ENCODE measurements around the gene ACSL4.
"Not testable (repeated sequence)": the region's sequence is repeated elsewhere in the genome, so short reads cannot be mapped to it uniquely, and the experiment has no call there.

ACSL4 gene

GRCh38 chrX:109733613-109734083 lies 591 bp upstream of the ACSL4 start:
- H2BK12ac ChIP-seq (ENCODE audit: low read length) = no peak overlapping the region
- H3K4ac ChIP-seq (ENCODE audit: low read length) = no peak overlapping the region
- H3K23ac ChIP-seq (ENCODE audit: low read depth, low read length, poor library complexity) = no peak overlapping the region
- peak overlapping the region; percentile 91 for H2AFZ ChIP-seq (ENCODE audit: low read length)
- no peak overlapping the region for H4K8ac ChIP-seq (ENCODE audit: low read depth, low read length)
- H3K4me2 ChIP-seq (ENCODE audit: insufficient read depth, low read length, poor library complexity, severe bottlenecking) = peak overlapping the region; percentile 57
- no peak overlapping the region for H2AK5ac ChIP-seq (ENCODE audit: low read depth, low read length)
- H2BK5ac ChIP-seq (ENCODE audit: low read length) = no peak overlapping the region
- WGBS, 2 donors (ENCODE audit: extremely low coverage in 2 of 2, insufficient read length in 2 of 2, insufficient replicate concordance in 1 of 2) = no CpG with 5 or more reads among the region's 15 CpGs
- no peak overlapping the region for H3K9ac ChIP-seq (ENCODE audit: low read depth, low read length, poor library complexity)
- H3K4me3 ChIP-seq (ENCODE audit: low read length in 2 of 2) = peak overlapping the region; percentile 62 to 77
- no peaks in the 10 kb centered on the region for H3K79me1 ChIP-seq (ENCODE audit: low read depth, low read length)
- H4K91ac ChIP-seq (ENCODE audit: low read depth, low read length, poor library complexity) = no peak overlapping the region
- no peaks in the 10 kb centered on the region for H3K36me3 ChIP-seq (replicated peaks in 1 of 2; ENCODE audit: control insufficient read depth in 2 of 2, insufficient read depth in 2 of 2, low read length in 2 of 2)
- peaks cover 0 to 5% (median 0%) of the 10 kb centered on the region in 3 experiments for H3K27me3 ChIP-seq (ENCODE audit: control insufficient read depth in 3 of 3, insufficient read depth in 3 of 3, low read depth in 1 of 3, low read length in 3 of 3)
- H2BK120ac ChIP-seq (ENCODE audit: low read depth, low read length) = no peak overlapping the region
- peak; percentile 11 for DNase-seq (ENCODE audit: low spot score)
- H3K14ac ChIP-seq (ENCODE audit: low read length) = no peak overlapping the region
- no peaks in the 10 kb centered on the region for H3K4me1 ChIP-seq (ENCODE audit: control insufficient read depth in 2 of 2, insufficient read depth in 1 of 2, low read depth in 1 of 2, low read length in 2 of 2)
- H3K18ac ChIP-seq (ENCODE audit: low read length) = peak overlapping the region; percentile 64
- H3K27ac ChIP-seq (replicated peaks; ENCODE audit: low read length) = peak overlapping the region; percentile 74
- no peaks in the 10 kb centered on the region for H3K9me3 ChIP-seq (replicated peaks in 1 of 2; ENCODE audit: control insufficient read depth in 2 of 2, insufficient read depth in 1 of 2, low read depth in 1 of 2, low read length in 2 of 2)
- no peak overlapping the region for H2BK15ac ChIP-seq (ENCODE audit: low read length)

GRCh38 chrX:109732017-109732801 lies 848 bp downstream of the ACSL4 start:
- peak overlapping the region; percentile 39 for H2BK5ac ChIP-seq (ENCODE audit: low read length)
- H2BK120ac ChIP-seq (ENCODE audit: low read depth, low read length) = no peak overlapping the region
- no CpG with 5 or more reads among the region's 21 CpGs for WGBS, 2 donors (ENCODE audit: extremely low coverage in 2 of 2, insufficient read length in 2 of 2, insufficient replicate concordance in 1 of 2)
- no peaks in the 10 kb centered on the region for H3K9me3 ChIP-seq (replicated peaks in 1 of 2; ENCODE audit: control insufficient read depth in 2 of 2, insufficient read depth in 1 of 2, low read depth in 1 of 2, low read length in 2 of 2)
- no peaks in the 10 kb centered on the region for H3K79me1 ChIP-seq (ENCODE audit: low read depth, low read length)
- H3K9ac ChIP-seq (ENCODE audit: low read depth, low read length, poor library complexity) = peak overlapping the region; percentile 90
- peak overlapping the region; percentile 79 for H3K27ac ChIP-seq (replicated peaks; ENCODE audit: low read length)
- no peak overlapping the region for H2AK5ac ChIP-seq (ENCODE audit: low read depth, low read length)
- no peaks in the 10 kb centered on the region for H3K36me3 ChIP-seq (replicated peaks in 1 of 2; ENCODE audit: control insufficient read depth in 2 of 2, insufficient read depth in 2 of 2, low read length in 2 of 2)
- no peak overlapping the region for H3K14ac ChIP-seq (ENCODE audit: low read length)
- no peak overlapping the region for H3K23ac ChIP-seq (ENCODE audit: low read depth, low read length, poor library complexity)
- H3K18ac ChIP-seq (ENCODE audit: low read length) = peak overlapping the region; percentile 97
- no peak overlapping the region for H4K8ac ChIP-seq (ENCODE audit: low read depth, low read length)
- no peak overlapping the region for H2BK12ac ChIP-seq (ENCODE audit: low read length)
- peak overlapping the region; percentile 37 for H2BK15ac ChIP-seq (ENCODE audit: low read length)
- peaks cover 0 to 5% (median 0%) of the 10 kb centered on the region in 3 experiments for H3K27me3 ChIP-seq (ENCODE audit: control insufficient read depth in 3 of 3, insufficient read depth in 3 of 3, low read depth in 1 of 3, low read length in 3 of 3)
- H3K4me1 ChIP-seq (ENCODE audit: control insufficient read depth in 2 of 2, insufficient read depth in 1 of 2, low read depth in 1 of 2, low read length in 2 of 2) = no peaks in the 10 kb centered on the region
- no peak overlapping the region for H3K4ac ChIP-seq (ENCODE audit: low read length)
- H4K91ac ChIP-seq (ENCODE audit: low read depth, low read length, poor library complexity) = no peak overlapping the region
- DNase-seq (ENCODE audit: low spot score) = no peak
- peak overlapping the region; percentile 54 for H3K4me2 ChIP-seq (ENCODE audit: insufficient read depth, low read length, poor library complexity, severe bottlenecking)
- H3K4me3 ChIP-seq (ENCODE audit: low read length in 2 of 2) = peak overlapping the region; percentile 62 to 90
- H2AFZ ChIP-seq (ENCODE audit: low read length) = peak overlapping the region; percentile 92

GRCh38 chrX:109728173-109728535 lies 4.9 kb downstream of the ACSL4 start:
- H2BK120ac ChIP-seq (ENCODE audit: low read depth, low read length) = no peak overlapping the region
- H3K27ac ChIP-seq (replicated peaks; ENCODE audit: low read length) = no peak overlapping the region

GRCh38 chrX:109724971-109725370 lies 8.1 kb downstream of the ACSL4 start:
- not testable (repeated sequence) for H3K4ac ChIP-seq (ENCODE audit: low read length); H3K27ac ChIP-seq (replicated peaks; ENCODE audit: low read length); H2BK5ac ChIP-seq (ENCODE audit: low read length); H3K79me1 ChIP-seq (ENCODE audit: low read depth, low read length); H2AFZ ChIP-seq (ENCODE audit: low read length); H3K18ac ChIP-seq (ENCODE audit: low read length); H3K9ac ChIP-seq (ENCODE audit: low read depth, low read length, poor library complexity); H3K4me2 ChIP-seq (ENCODE audit: insufficient read depth, low read length, poor library complexity, severe bottlenecking); H3K36me3 ChIP-seq (replicated peaks in 1 of 2; ENCODE audit: control insufficient read depth in 2 of 2, insufficient read depth in 2 of 2, low read length in 2 of 2); H2BK12ac ChIP-seq (ENCODE audit: low read length); H3K9me3 ChIP-seq (replicated peaks in 1 of 2; ENCODE audit: control insufficient read depth in 2 of 2, insufficient read depth in 1 of 2, low read depth in 1 of 2, low read length in 2 of 2); H3K27me3 ChIP-seq (ENCODE audit: control insufficient read depth in 3 of 3, insufficient read depth in 3 of 3, low read depth in 1 of 3, low read length in 3 of 3); H3K4me1 ChIP-seq (ENCODE audit: control insufficient read depth in 2 of 2, insufficient read depth in 1 of 2, low read depth in 1 of 2, low read length in 2 of 2); H2AK5ac ChIP-seq (ENCODE audit: low read depth, low read length); H4K91ac ChIP-seq (ENCODE audit: low read depth, low read length, poor library complexity); H2BK15ac ChIP-seq (ENCODE audit: low read length); H4K8ac ChIP-seq (ENCODE audit: low read depth, low read length); H3K23ac ChIP-seq (ENCODE audit: low read depth, low read length, poor library complexity); H3K14ac ChIP-seq (ENCODE audit: low read length); H2BK120ac ChIP-seq (ENCODE audit: low read depth, low read length); DNase-seq (ENCODE audit: low spot score); H3K4me3 ChIP-seq (ENCODE audit: low read length in 2 of 2)
- no CpG with 5 or more reads among the region's 1 CpG for WGBS, 2 donors (ENCODE audit: extremely low coverage in 2 of 2, insufficient read length in 2 of 2, insufficient replicate concordance in 1 of 2)

More at GRCh38 chrX:109728173-109728535, 4.9 kb downstream of the ACSL4 start:
- Histone ChIP-seq H4K91ac (ENCODE audit: low read depth, low read length, poor library complexity) (no peak overlapping the region), H2AFZ (ENCODE audit: low read length) (no peak overlapping the region), H2BK12ac (ENCODE audit: low read length) (no peak overlapping the region), H3K23ac (ENCODE audit: low read depth, low read length, poor library complexity) (no peak overlapping the region), H3K4me1 (ENCODE audit: control insufficient read depth in 2 of 2, insufficient read depth in 1 of 2, low read depth in 1 of 2, low read length in 2 of 2) (no peaks in the 10 kb centered on the region), H3K4ac (ENCODE audit: low read length) (no peak overlapping the region), H3K27me3 (ENCODE audit: control insufficient read depth in 3 of 3, insufficient read depth in 3 of 3, low read depth in 1 of 3, low read length in 3 of 3) (no peaks in the 10 kb centered on the region), H3K18ac (ENCODE audit: low read length) (no peak overlapping the region), H3K4me3 (ENCODE audit: low read length in 2 of 2) (no peak overlapping the region), H3K14ac (ENCODE audit: low read length) (no peak overlapping the region), H2BK15ac (ENCODE audit: low read length) (no peak overlapping the region), H2BK5ac (ENCODE audit: low read length) (no peak overlapping the region), H3K79me1 (ENCODE audit: low read depth, low read length) (no peaks in the 10 kb centered on the region), H3K9me3 (replicated peaks in 1 of 2; ENCODE audit: control insufficient read depth in 2 of 2, insufficient read depth in 1 of 2, low read depth in 1 of 2, low read length in 2 of 2) (no peaks in the 10 kb centered on the region), H2AK5ac (ENCODE audit: low read depth, low read length) (no peak overlapping the region), H4K8ac (ENCODE audit: low read depth, low read length) (no peak overlapping the region), H3K4me2 (ENCODE audit: insufficient read depth, low read length, poor library complexity, severe bottlenecking) (no peak overlapping the region), H3K9ac (ENCODE audit: low read depth, low read length, poor library complexity) (no peak overlapping the region), H3K36me3 (replicated peaks in 1 of 2; ENCODE audit: control insufficient read depth in 2 of 2, insufficient read depth in 2 of 2, low read length in 2 of 2) (no peaks in the 10 kb centered on the region)
- no CpG with 5 or more reads among the region's 1 CpG for WGBS, 2 donors (ENCODE audit: extremely low coverage in 2 of 2, insufficient read length in 2 of 2, insufficient replicate concordance in 1 of 2)
- DNase-seq (ENCODE audit: low spot score) = no peak
